SK-N-SH (cell line): Measurements from ENCODE around the gene AGBL1. TPM values are rescaled to one million over a fixed set of nuclear protein-coding genes. Genes with fewer than 3 reads are reported as not detected.

Experiments
- CTCF ChIA-PET: fragments of 300-600, 350-600 bp; formaldehyde crosslinking; extraction: SDS; loops from one replicate; lab custom pipeline; 2021; lab: Yijun Ruan, JAX
- POLR2A ChIA-PET: fragments of 350-600 bp; sonication (Branson Sonifier 250); formaldehyde crosslinking; extraction: SDS; loops from one replicate; lab custom pipeline; 2020; ENCODE audit warnings: antibody characterized with exemption, inconsistent platforms; lab: Yijun Ruan, JAX
- DNase-seq: peaks from one replicate; pipeline ENCODE4 v3.0.0; 2012
- H2AFZ ChIP-seq: fragments of 200-600 bp; sonication (generic); 2 replicates; pipeline ENCODE4 v1.8.1; 2016; ENCODE audit warnings: antibody characterized with exemption, mild to moderate bottlenecking, low read depth
- H3F3A ChIP-seq: fragments of 200-600 bp; sonication (generic); replicated peaks from 2 replicates; pipeline ENCODE3; 2016; ENCODE audit warnings: antibody characterized with exemption, mild to moderate bottlenecking; ENCODE audit not compliant: insufficient read depth
- H3K27ac ChIP-seq, 2 experiments: fragments of 200-500 bp in 1 of 2; fragments of 200-600 bp in 1 of 2; sonication (Bioruptor generic) in 1 of 2; sonication (generic), shearing (Covaris generic) in 1 of 2; 2 replicates each; pipeline versions ENCODE4 v1.5.1 to v1.6.1; 2014 to 2016; ENCODE audit warnings: low read depth in 2 of 2, inconsistent platforms in 1 of 2, low read length in 1 of 2, mild to moderate bottlenecking in 1 of 2, mixed read lengths in 1 of 2
- H3K27me3 ChIP-seq: fragments of 200-600 bp; sonication (generic), shearing (Covaris generic); 2 replicates; pipeline ENCODE4 v1.6.1; 2016; ENCODE audit warnings: mixed run types; ENCODE audit not compliant: insufficient read depth
- H3K36me3 ChIP-seq, 2 experiments: fragments of 200-500 bp in 1 of 2; fragments of 200-600 bp in 1 of 2; sonication (Bioruptor generic) in 1 of 2; sonication (generic) in 1 of 2; replicated peaks in 1 of 2; 2 replicates each; pipeline versions ENCODE3 to v1.5.1; 2014 to 2016; ENCODE audit warnings: low read length in 1 of 2, mild to moderate bottlenecking in 1 of 2; ENCODE audit not compliant: insufficient read depth in 2 of 2, control insufficient read depth in 1 of 2
- H3K4me1 ChIP-seq, 2 experiments: fragments of 200-500 bp in 1 of 2; fragments of 200-600 bp in 1 of 2; sonication (Bioruptor generic) in 1 of 2; sonication (generic), shearing (Covaris generic) in 1 of 2; 2 replicates each; pipeline versions ENCODE4 v1.5.1 to v1.6.1; 2014 to 2016; ENCODE audit warnings: low read depth in 1 of 2, low read length in 1 of 2, mixed run types in 1 of 2; ENCODE audit not compliant: insufficient read depth in 2 of 2, control insufficient read depth in 1 of 2
- H3K4me2 ChIP-seq: fragments of 200-600 bp; sonication (generic), shearing (Covaris generic); 2 replicates; pipeline ENCODE4 v1.6.1; 2017; ENCODE audit warnings: mixed run types
- H3K4me3 ChIP-seq, 2 experiments: fragments of 200-500 bp in 1 of 2; fragments of 200-600 bp in 1 of 2; sonication (Bioruptor generic) in 1 of 2; sonication (generic), shearing (Covaris generic) in 1 of 2; 2 replicates each; pipeline versions ENCODE4 v1.5.1 to v1.8.1; 2014 to 2016; ENCODE audit warnings: low read depth in 2 of 2, inconsistent platforms in 1 of 2, low read length in 1 of 2, mild to moderate bottlenecking in 1 of 2, mixed read lengths in 1 of 2, moderate library complexity in 1 of 2
- H3K79me2 ChIP-seq: fragments of 200-600 bp; sonication (generic); 2 replicates; pipeline ENCODE4 v1.8.1; 2017; ENCODE audit warnings: mild to moderate bottlenecking; ENCODE audit not compliant: insufficient read depth
- H3K9ac ChIP-seq: fragments of 200-600 bp; sonication (generic); 2 replicates; pipeline ENCODE4 v1.6.1; 2017; ENCODE audit warnings: mixed run types
- H3K9me2 ChIP-seq: fragments of 200-600 bp; sonication (generic); 2 replicates; pipeline ENCODE4 v1.6.1; 2017; ENCODE audit warnings: mixed run types
- H3K9me3 ChIP-seq: fragments of 200-600 bp; sonication (generic); 2 replicates; pipeline ENCODE4 v1.6.1; 2017; ENCODE audit warnings: mixed run types, mild to moderate bottlenecking, moderate library complexity
- H4K20me1 ChIP-seq: fragments of 200-600 bp; sonication (generic); 2 replicates; pipeline ENCODE4 v1.6.1; 2017; ENCODE audit warnings: mild to moderate bottlenecking, mixed run types; ENCODE audit not compliant: insufficient read depth
- CTCF ChIP-seq: fragments of 200-600 bp; sonication (generic); IDR thresholded peaks from 2 replicates; pipeline ENCODE4 v1.6.1; 2017; ENCODE audit warnings: antibody characterized with exemption, mild to moderate bottlenecking, moderate library complexity
- ELF1 ChIP-seq: IDR thresholded peaks from 2 replicates; pipeline ENCODE4 v1.4.0; 2012
- EP300 ChIP-seq, 2 experiments: IDR thresholded peaks; 2 replicates each; pipeline versions ENCODE4 v1.4.0 to v1.6.1; 2012; ENCODE audit warnings: borderline replicate concordance in 1 of 2, low read depth in 1 of 2, low read length in 1 of 2
- FOXM1 ChIP-seq: IDR thresholded peaks from 2 replicates; pipeline ENCODE4 v1.4.0; 2012; ENCODE audit warnings: low read depth, mild to moderate bottlenecking
- GABPA ChIP-seq: IDR thresholded peaks from 2 replicates; pipeline ENCODE4 v1.4.0; 2012; ENCODE audit warnings: low read depth, mild to moderate bottlenecking
- IRF3 ChIP-seq: fragments of 150-350 bp; IDR thresholded peaks from 2 replicates; pipeline ENCODE4 v1.6.1; 2016; ENCODE audit warnings: mild to moderate bottlenecking, low read depth, low read length
- JUND ChIP-seq: IDR thresholded peaks from 2 replicates; pipeline ENCODE4 v1.4.0; 2012
- MEF2A ChIP-seq: IDR thresholded peaks from 2 replicates; pipeline ENCODE4 v1.4.0; 2012; ENCODE audit warnings: low read depth, borderline replicate concordance
- MXI1 ChIP-seq: IDR thresholded peaks from 2 replicates; pipeline ENCODE4 v1.6.1; 2012; ENCODE audit warnings: mild to moderate bottlenecking, low read depth, low read length, improper control_type of control experiment
- NFIC ChIP-seq: IDR thresholded peaks from 2 replicates; pipeline ENCODE4 v1.4.0; 2012; ENCODE audit warnings: borderline replicate concordance
- NRF1 ChIP-seq: IDR thresholded peaks from 2 replicates; pipeline ENCODE4 v1.6.1; 2012; ENCODE audit warnings: low read depth, mild to moderate bottlenecking, low read length
- PBX3 ChIP-seq: IDR thresholded peaks from 2 replicates; pipeline ENCODE4; 2012
- POLR2AphosphoS5 ChIP-seq: IDR thresholded peaks from 2 replicates; pipeline ENCODE4 v1.6.1; 2012; ENCODE audit warnings: low read depth, low read length
- RCOR1 ChIP-seq: fragments of 150-350 bp; IDR thresholded peaks from 2 replicates; pipeline ENCODE4 v1.6.1; 2017; ENCODE audit warnings: antibody characterized with exemption, low read length
- RFX5 ChIP-seq: IDR thresholded peaks from 2 replicates; pipeline ENCODE4 v1.6.1; 2012; ENCODE audit warnings: mild to moderate bottlenecking, improper control_type of control experiment, low read length
- TAF1 ChIP-seq: IDR thresholded peaks from 2 replicates; pipeline ENCODE4 v1.6.1; 2012; ENCODE audit warnings: low read depth, mild to moderate bottlenecking, low read length, moderate library complexity, borderline replicate concordance
- TCF12 ChIP-seq: IDR thresholded peaks from 2 replicates; pipeline ENCODE4 v1.4.0; 2012
- YY1 ChIP-seq: IDR thresholded peaks from 2 replicates; pipeline ENCODE4 v1.4.0; 2012; ENCODE audit warnings: low read depth, mild to moderate bottlenecking
- WGBS: methylation state at CpG from one replicate; pipeline ENCODE4 v1.1.6; 2017; ENCODE audit warnings: low lambda C conversion rate; 5-methylcytosine and 5-hydroxymethylcytosine counted together
- polyA plus RNA-seq, 3 experiments: library from polyadenylated mRNA; depleted of rRNA; stranded (reverse); fragments of >200 nt; gene quantifications; 2 replicates each; pipeline ENCODE4 v1.2.3, GENCODE V29; 2012
- TF ChIP-seq, protein P1 (sequence below): IDR thresholded peaks from 2 replicates; pipeline ENCODE4 v1.6.1; 2012; ENCODE audit warnings: mild to moderate bottlenecking, low read depth, low read length, moderate library complexity
- TF ChIP-seq, protein P2 (sequence below): IDR thresholded peaks from 2 replicates; pipeline ENCODE4 v1.4.0; 2012; ENCODE audit warnings: low read depth

Gene AGBL1
- polyA plus RNA-seq, 1 of the 3 experiments (the other 2 are of a cell fraction) = not detected

- ChIA-PET POLR2A (no interaction called here), CTCF (no interaction called here)
- WGBS = 4% methylated on average over 2 of the region's 2 CpGs
- H3K4me3 ChIP-seq = no peak overlapping the region
- no peaks in the 10 kb centered on the region for H3K79me2 ChIP-seq
- no peak overlapping the region for H3K4me2 ChIP-seq
- H3K9me3 ChIP-seq = no peaks in the 10 kb centered on the region
- no peaks in the 10 kb centered on the region for H3K9me2 ChIP-seq
- H4K20me1 ChIP-seq = no peaks in the 10 kb centered on the region
- H3F3A ChIP-seq = no peaks in the 10 kb centered on the region
- peak overlapping the region in 1 of 2 experiments; percentile 60; a peak in 2 of 4 replicates for H3K27ac ChIP-seq
- no peaks in the 10 kb centered on the region for H3K27me3 ChIP-seq
- no peak overlapping the region for H3K9ac ChIP-seq
- no peak overlapping the region for H2AFZ ChIP-seq
- no peak for TF ChIP-seq CTCF
- TF ChIP-seq EP300 (IDR thresholded peaks at IDR 0.05; ENCODE audit: borderline replicate concordance in 1 of 2, low read depth in 1 of 2, low read length in 1 of 2) = no peak
- TF ChIP-seq GABPA = no peak
- TF ChIP-seq JUND = no peak
- no peak for TF ChIP-seq MXI1
- no peak for TF ChIP-seq IRF3
- TF ChIP-seq POLR2AphosphoS5 = no peak
- TF ChIP-seq TCF12 = no peak
- no peak for DNase-seq
- H3K4me1 ChIP-seq = no peaks in the 10 kb centered on the region
- no peaks in the 10 kb centered on the region for H3K36me3 ChIP-seq
Measured at GRCh38 chr15:86392874-86393273, 313.2 kb downstream of the AGBL1 start.

- no peak for DNase-seq
- Histone ChIP-seq H3F3A (no peaks in the 10 kb centered on the region), H2AFZ (no peak overlapping the region), H3K27ac (no peak overlapping the region), H3K9me3 (no peaks in the 10 kb centered on the region), H3K9me2 (no peaks in the 10 kb centered on the region), H3K4me2 (no peak overlapping the region), H3K9ac (no peak overlapping the region), H3K79me2 (no peaks in the 10 kb centered on the region), H3K36me3 (no peaks in the 10 kb centered on the region), H3K4me3 (no peak overlapping the region), H3K4me1 (no peaks in the 10 kb centered on the region), H4K20me1 (no peaks in the 10 kb centered on the region), H3K27me3 (no peaks in the 10 kb centered on the region)
- ChIA-PET CTCF (interaction anchor here (1.3 kb wide), 1 partner anchor 9 kb away, joined by 4 read pairs; no protein-coding TSS in a partner anchor), POLR2A (no interaction called here)
- 100% methylated on average over 1 of the region's 1 CpG for WGBS
- TF ChIP-seq MEF2A (no peak), TAF1 (no peak), ELF1 (no peak), NRF1 (no peak), RCOR1 (no peak), NFIC (no peak), TCF12 (no peak), FOXM1 (no peak), EP300 (IDR thresholded peaks at IDR 0.05; ENCODE audit: borderline replicate concordance in 1 of 2, low read depth in 1 of 2, low read length in 1 of 2) (no peak), RFX5 (no peak), PBX3 (no peak), YY1 (no peak)
- TF ChIP-seq, protein P1, sequence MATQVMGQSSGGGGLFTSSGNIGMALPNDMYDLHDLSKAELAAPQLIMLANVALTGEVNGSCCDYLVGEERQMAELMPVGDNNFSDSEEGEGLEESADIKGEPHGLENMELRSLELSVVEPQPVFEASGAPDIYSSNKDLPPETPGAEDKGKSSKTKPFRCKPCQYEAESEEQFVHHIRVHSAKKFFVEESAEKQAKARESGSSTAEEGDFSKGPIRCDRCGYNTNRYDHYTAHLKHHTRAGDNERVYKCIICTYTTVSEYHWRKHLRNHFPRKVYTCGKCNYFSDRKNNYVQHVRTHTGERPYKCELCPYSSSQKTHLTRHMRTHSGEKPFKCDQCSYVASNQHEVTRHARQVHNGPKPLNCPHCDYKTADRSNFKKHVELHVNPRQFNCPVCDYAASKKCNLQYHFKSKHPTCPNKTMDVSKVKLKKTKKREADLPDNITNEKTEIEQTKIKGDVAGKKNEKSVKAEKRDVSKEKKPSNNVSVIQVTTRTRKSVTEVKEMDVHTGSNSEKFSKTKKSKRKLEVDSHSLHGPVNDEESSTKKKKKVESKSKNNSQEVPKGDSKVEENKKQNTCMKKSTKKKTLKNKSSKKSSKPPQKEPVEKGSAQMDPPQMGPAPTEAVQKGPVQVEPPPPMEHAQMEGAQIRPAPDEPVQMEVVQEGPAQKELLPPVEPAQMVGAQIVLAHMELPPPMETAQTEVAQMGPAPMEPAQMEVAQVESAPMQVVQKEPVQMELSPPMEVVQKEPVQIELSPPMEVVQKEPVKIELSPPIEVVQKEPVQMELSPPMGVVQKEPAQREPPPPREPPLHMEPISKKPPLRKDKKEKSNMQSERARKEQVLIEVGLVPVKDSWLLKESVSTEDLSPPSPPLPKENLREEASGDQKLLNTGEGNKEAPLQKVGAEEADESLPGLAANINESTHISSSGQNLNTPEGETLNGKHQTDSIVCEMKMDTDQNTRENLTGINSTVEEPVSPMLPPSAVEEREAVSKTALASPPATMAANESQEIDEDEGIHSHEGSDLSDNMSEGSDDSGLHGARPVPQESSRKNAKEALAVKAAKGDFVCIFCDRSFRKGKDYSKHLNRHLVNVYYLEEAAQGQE = no peak
- TF ChIP-seq, protein P2, sequence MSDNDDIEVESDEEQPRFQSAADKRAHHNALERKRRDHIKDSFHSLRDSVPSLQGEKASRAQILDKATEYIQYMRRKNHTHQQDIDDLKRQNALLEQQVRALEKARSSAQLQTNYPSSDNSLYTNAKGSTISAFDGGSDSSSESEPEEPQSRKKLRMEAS = no peak
Measured at GRCh38 chr15:86394866-86395265, 315.2 kb downstream of the AGBL1 start.
